Erythroblast (primary cell): Measurements from ENCODE around the gene ACTN4.
"Not testable (repeated sequence)": the region's sequence is repeated elsewhere in the genome, so short reads cannot be mapped to it uniquely, and the experiment has no call there.

Experiments used
- DNase-seq, 2 experiments: peaks; one replicate each; lab custom pipeline; 2025; lab: John Stamatoyannopoulos, UW
- GATA1 ChIP-seq: IDR thresholded peaks from 2 replicates; pipeline ENCODE4 v1.6.1; 2011; ENCODE audit warnings: low read depth, mild to moderate bottlenecking, control low read depth, low read length, moderate library complexity
- POLR2A ChIP-seq: IDR thresholded peaks from 2 replicates; pipeline ENCODE4 v1.6.1; 2011; ENCODE audit warnings: mild to moderate bottlenecking, low read length

The ACTN4 gene

DNA sequence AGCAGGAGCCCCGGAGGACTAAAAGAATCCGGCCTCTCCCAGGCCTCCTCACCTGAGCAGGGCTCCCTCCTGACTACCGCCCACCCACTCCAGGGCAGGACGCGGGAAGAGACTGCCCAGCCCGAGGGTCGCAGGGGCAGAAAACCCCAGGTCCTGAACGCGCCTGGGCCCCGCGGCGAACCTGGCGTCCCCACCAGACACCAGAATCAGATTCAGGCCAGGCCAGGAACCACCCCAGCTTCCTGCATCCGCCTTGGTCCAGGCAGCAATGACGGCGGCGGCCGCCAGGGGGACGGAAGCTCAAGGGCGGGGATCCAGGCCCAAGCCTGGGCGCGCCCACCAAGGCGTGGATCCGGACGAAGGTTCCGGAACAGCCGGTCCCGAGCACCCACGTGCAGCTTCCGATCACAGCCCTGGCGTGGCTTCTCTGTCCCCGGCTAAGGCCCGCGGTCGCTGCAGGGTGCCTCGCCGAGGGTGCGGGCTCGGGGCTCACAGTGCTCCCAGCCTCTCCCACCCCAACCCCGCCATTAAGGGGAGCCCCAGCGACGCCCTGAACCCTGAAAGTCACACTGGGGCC lies 122.3 kb downstream of the ACTN4 start:
- TF ChIP-seq POLR2A: peak; percentile 47
- no peak for TF ChIP-seq GATA1
- peak; percentile 89 to 93 for DNase-seq

DNA sequence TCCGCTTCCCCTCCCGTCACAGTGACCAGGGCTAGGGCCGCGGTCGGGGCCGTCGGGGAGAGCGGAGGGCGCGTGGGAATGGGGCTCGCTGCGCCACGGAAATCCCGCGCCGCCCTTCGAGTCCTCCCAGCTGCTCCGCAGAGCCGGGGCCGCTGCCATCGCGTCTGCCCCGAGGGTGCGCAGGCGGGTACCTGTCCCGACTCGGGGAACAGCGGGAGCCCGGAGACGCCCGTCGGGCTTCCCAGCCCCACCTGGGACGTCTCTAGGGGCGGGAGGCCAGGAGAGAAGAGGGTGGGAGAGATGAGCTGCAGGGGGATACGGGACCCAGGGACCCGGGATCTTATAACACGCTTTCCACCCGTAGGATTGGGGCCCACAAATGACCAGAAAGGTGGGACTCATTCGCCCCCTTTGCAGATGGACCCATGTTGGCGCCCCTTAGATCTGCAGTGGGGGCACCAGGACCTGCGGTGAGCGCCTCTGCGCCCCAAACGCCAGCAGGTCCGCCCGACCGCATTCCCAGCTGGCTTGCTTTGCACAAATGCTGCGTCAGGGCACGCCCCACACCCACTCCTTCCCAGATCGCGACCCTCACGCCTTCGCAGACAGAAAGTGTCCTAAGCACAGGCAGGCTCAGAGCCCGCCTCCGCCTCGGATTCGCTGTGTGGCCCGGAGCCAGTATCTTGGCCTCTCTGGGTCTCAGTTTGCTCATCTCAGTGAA lies 122.9 kb downstream of the ACTN4 start:
- DNase-seq: not testable (repeated sequence)

GRCh38 chr19:38770949-38771275 lies 123.5 kb downstream of the ACTN4 start:
- DNase-seq: not testable (repeated sequence)

GRCh38 chr19:38771569-38771968 lies 124.1 kb downstream of the ACTN4 start:
- not testable (repeated sequence) for DNase-seq

DNA sequence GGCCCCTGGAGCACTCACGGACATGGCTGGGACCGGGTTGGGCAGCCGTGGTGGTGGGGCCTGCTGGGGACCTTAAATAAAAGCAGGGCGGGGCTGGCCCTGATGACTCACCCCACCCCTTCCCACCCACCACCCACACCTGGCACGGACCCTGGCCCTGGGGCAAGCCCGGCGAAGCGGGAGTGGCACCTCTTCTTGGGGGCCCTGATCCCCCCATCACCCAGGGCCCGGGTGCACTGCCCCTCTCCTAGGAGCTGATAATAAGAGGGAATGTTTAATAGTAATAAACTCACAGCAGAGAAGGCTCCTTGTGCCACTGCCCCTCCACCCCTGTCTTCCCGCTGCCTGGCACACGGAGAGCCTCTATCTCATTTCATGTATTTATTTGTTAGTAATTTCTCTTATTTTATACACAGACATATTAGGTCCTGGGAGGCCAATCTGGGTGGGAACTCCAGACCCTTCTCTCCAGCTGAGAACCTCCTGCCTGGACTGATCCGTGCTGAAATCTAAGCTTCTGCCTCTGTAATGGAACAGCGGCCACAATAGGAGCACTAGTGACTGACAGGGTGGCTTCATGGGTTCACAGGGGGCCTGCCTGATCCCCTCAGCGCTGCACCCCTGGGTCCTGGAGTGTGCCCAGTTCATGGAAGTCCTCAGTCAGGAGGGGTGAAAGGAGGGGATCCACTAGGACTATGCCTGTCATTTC lies 126.2 kb downstream of the ACTN4 start, which contains the start of gene LGALS7:
LGALS7 (minus strand) TSS at position 49 of the 709 bp plus-strand sequence; CDS start at position 24, 25 bp downstream.
- DNase-seq: no peak
- no peak for TF ChIP-seq POLR2A
- TF ChIP-seq GATA1: no peak

DNA sequence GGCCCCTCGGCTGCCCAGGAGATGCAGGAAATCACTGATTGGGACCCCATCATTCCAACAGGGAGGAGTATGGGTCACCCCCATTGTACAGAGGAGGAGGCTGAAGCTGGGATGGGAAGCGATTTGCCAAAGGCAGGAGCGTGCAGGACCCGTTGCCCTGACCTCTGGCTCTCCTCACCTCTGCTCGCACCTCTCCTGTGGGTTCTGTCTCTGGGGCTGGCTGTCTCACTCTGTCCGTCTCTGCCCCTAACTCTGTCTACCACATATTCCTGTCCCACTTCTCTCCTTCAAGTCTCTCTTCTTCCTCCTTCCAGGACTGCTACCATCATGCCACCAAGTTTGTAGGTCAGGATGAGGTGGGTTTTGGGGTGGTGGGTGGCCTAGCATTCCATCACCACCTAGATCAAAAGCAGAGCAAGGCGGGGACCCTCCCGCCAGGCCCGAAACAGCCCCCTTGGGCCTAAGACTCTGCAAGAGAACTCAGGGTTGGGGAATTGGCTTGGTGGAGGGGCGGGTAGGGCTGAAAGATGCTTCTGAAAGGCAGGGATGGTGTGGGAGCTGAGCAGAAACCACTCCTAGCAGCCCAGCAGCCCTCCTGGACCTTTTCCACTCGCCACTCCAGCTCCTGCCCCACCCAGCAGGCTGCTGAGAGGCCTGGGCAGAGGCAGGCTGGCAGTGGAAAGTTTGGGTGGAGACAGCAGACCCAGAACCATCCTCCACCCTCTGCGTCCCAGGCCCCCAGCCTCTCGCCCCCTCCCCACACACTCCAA lies 126.9 kb downstream of the ACTN4 start:
- DNase-seq: no peak
- TF ChIP-seq POLR2A (no peak), GATA1 (no peak)

DNA sequence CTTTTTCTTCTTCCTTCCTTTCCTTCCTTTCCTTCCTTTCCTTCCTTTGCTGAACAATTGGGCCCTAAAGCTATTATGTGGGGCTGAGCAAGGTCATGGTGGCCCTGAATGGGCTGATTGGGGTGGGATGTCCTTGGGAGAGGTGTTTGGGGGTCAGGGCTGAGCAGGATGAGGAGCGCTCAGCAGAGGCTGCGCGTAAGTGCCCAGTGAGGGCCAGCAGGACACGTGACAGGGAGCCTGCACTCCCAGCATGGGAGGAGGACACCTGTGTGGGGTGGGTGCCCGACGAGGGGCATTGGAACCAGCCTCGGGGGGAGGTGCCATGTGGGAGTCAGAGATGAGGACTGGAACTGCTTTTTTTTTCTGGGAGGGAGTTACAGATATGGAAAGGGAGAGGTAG lies 131.3 kb downstream of the ACTN4 start:
- TF ChIP-seq GATA1 (no peak), POLR2A (no peak)

DNA sequence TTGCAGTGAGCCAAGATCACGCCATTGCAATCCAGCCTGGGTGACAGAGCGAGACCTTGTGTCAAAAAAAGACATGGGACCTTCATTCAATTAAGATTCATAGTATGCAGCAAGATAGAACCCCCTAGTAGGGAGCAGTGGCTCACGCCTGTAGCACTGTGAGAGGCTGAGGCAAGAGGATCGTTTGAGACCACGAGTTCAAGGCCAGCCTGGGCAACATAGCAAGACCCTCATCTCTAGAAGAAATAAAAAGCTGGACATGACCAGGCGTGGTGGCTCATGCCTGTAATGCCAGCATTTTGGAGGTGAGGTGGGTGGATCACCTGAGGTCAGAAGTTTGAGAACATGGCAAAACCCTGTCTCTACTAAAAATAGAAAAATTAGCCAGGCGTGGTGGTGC lies 133.0 kb downstream of the ACTN4 start:
- TF ChIP-seq GATA1: no peak
- TF ChIP-seq POLR2A: no peak
- DNase-seq: no peak

More for the DNA sequence above, 131.3 kb downstream of the ACTN4 start:
- no peak for DNase-seq

DNA sequence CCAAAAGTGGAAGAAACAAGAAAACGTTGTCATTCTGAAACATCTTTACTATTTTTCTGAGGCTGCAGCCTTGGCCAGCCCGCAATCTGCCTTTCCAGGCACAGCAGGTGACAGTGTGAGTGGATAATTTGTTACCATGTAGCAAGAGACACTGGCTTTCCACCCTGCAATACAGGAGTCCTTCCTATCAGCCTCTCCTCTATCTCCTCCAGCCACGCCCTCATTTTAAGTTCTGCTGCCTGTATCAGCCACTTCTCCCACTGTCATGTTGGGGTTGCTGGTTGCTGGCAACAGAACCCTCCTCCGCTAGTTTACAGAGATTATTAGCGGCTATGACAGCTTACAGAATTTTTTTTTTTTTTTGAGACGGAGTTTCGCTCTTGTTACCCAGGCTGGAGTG lies 133.6 kb downstream of the ACTN4 start:
- DNase-seq: peak; percentile 64 to 80
- no peak for TF ChIP-seq POLR2A
- TF ChIP-seq GATA1: no peak
